Prostate gland (tissue), 2 donors: ENCODE data around the gene CAPN13. TPM values are rescaled to one million over a fixed set of nuclear protein-coding genes. Genes with fewer than 3 reads are reported as not detected.

Source experiments
- DNase-seq: peaks from one replicate; pipeline ENCODE4 v3.0.0-alpha.2; 2019; ENCODE audit warnings: low spot score
- H3K27ac ChIP-seq, 2 donors: fragments of 200-600 bp; sonication (generic); 2 replicates each; pipeline ENCODE4 v1.5.1; 2017 to 2019
- H3K27me3 ChIP-seq: fragments of 200-600 bp; sonication (generic); replicated peaks from 2 replicates; pipeline ENCODE4 v1.5.1; 2019; ENCODE audit not compliant: insufficient read depth
- H3K36me3 ChIP-seq, 2 donors: fragments of 200-600 bp; sonication (generic); 1 replicate in 1 of 2; 2 replicates in 1 of 2; pipeline versions ENCODE4 v1.5.1 to v1.8.1; 2017 to 2019
- H3K4me1 ChIP-seq: fragments of 200-600 bp; sonication (generic); replicated peaks from 2 replicates; pipeline ENCODE4 v1.5.1; 2019
- H3K4me3 ChIP-seq, 2 donors: fragments of 200-600 bp; sonication (generic); 2 replicates each; pipeline ENCODE4 v1.5.1; 2017 to 2019
- H3K9me3 ChIP-seq: fragments of 200-600 bp; sonication (generic); 2 replicates; pipeline ENCODE4 v1.5.1; 2017
- CTCF ChIP-seq, 4 experiments: fragments of 200-600 bp in 2 of 4; fragments of 450-650 bp in 2 of 4; sonication (generic) in 2 of 4; IDR thresholded peaks; 1 replicate in 3 of 4; 2 replicates in 1 of 4; pipeline ENCODE4 v1.5.1; 2016 to 2019; ENCODE audit warnings: antibody characterized with exemption in 4 of 4, mild to moderate bottlenecking in 2 of 4, moderate library complexity in 2 of 4
- POLR2A ChIP-seq: fragments of 450-650 bp; IDR thresholded peaks from one replicate; pipeline ENCODE4 v1.6.1; 2016; ENCODE audit warnings: antibody characterized with exemption, mild to moderate bottlenecking
- POLR2AphosphoS5 ChIP-seq: sonication (generic); formaldehyde crosslinking; IDR thresholded peaks from one replicate; pipeline ENCODE4 v1.6.1; 2017; ENCODE audit warnings: antibody characterized with exemption
- WGBS: methylation state at CpG from one replicate; pipeline ENCODE4 v1.1.5; 2018; 5-methylcytosine and 5-hydroxymethylcytosine counted together
- intact Hi-C: fragments of 100-400 bp; cut with DNase I; formaldehyde crosslinking; loops from one replicate; pipeline ENCODE4 v1.14.2; 2022
- total RNA-seq, 2 donors: library from RNA; depleted of rRNA; stranded (reverse); fragments of >200 nt; gene quantifications; one replicate each; pipeline ENCODE4 v1.1.0, GENCODE V29; 2016

Gene CAPN13
- total RNA-seq, 2 donors from 2014 or later, result 2.0 to 5.7 TPM

GRCh38 chr2:30800159-30800558 is 7.1 kb downstream of the CAPN13 start:
- no peak for TF ChIP-seq POLR2A
- TF ChIP-seq CTCF (IDR thresholded peaks at IDR 0.05), result no peak
- TF ChIP-seq POLR2AphosphoS5, result no peak
- no peak for DNase-seq

GRCh38 chr2:30799366-30799765 is 7.9 kb downstream of the CAPN13 start:
- Histone ChIP-seq H3K4me3 (no peak overlapping the region), H3K36me3 (no peaks in the 10 kb centered on the region), H3K4me1 (no peaks in the 10 kb centered on the region), H3K9me3 (no peaks in the 10 kb centered on the region), H3K27ac (no peak overlapping the region), H3K27me3 (no peaks in the 10 kb centered on the region)
- intact Hi-C loops, result no loop called here
- no peak for DNase-seq
- TF ChIP-seq POLR2A, result no peak
- no peak for TF ChIP-seq CTCF (IDR thresholded peaks at IDR 0.05)
- WGBS, result 83% methylated on average over 5 of the region's 5 CpGs

More at GRCh38 chr2:30800159-30800558, 7.1 kb downstream of the CAPN13 start:
- H3K4me3 ChIP-seq, result no peak overlapping the region
- intact Hi-C loops, result no loop called here
- H3K4me1 ChIP-seq, result no peaks in the 10 kb centered on the region
- no peaks in the 10 kb centered on the region for H3K9me3 ChIP-seq
- no peak overlapping the region for H3K27ac ChIP-seq
- H3K36me3 ChIP-seq, result no peaks in the 10 kb centered on the region
- 99% methylated on average over 5 of the region's 5 CpGs for WGBS
- H3K27me3 ChIP-seq, result no peaks in the 10 kb centered on the region

- intact Hi-C loops, result no loop called here
- 21% methylated on average over 6 of the region's 6 CpGs for WGBS
- DNase-seq, result no peak
- Histone ChIP-seq H3K9me3 (no peaks in the 10 kb centered on the region), H3K4me1 (no peaks in the 10 kb centered on the region), H3K36me3 (no peaks in the 10 kb centered on the region), H3K4me3 (no peak overlapping the region), H3K27ac (no peak overlapping the region), H3K27me3 (no peaks in the 10 kb centered on the region)
- TF ChIP-seq POLR2AphosphoS5 (no peak), POLR2A (no peak), CTCF (IDR thresholded peaks at IDR 0.05) (no peak)
Measured at GRCh38 chr2:30798536-30798991, 8.7 kb downstream of the CAPN13 start.

- H3K9me3 ChIP-seq, result no peaks in the 10 kb centered on the region
- TF ChIP-seq CTCF (IDR thresholded peaks at IDR 0.05) (no peak), POLR2A (no peak), POLR2AphosphoS5 (no peak)
- no peak for DNase-seq
- H3K36me3 ChIP-seq, result no peaks in the 10 kb centered on the region
- H3K4me1 ChIP-seq, result no peaks in the 10 kb centered on the region
- no peak overlapping the region for H3K27ac ChIP-seq
- H3K4me3 ChIP-seq, result no peak overlapping the region
- WGBS, result 68% methylated on average over 8 of the region's 8 CpGs
- intact Hi-C loops, result no loop called here
- H3K27me3 ChIP-seq, result no peaks in the 10 kb centered on the region
Measured at GRCh38 chr2:30797381-30798015, 9.7 kb downstream of the CAPN13 start.

GRCh38 chr2:30796699-30797098 is 10.5 kb downstream of the CAPN13 start:
- intact Hi-C loops, result no loop called here
- H3K36me3 ChIP-seq, result no peaks in the 10 kb centered on the region
- WGBS, result 35% methylated on average over 4 of the region's 4 CpGs
- peak; percentile 31 for DNase-seq
- H3K9me3 ChIP-seq, result no peaks in the 10 kb centered on the region
- H3K4me3 ChIP-seq, result no peak overlapping the region
- H3K4me1 ChIP-seq, result no peaks in the 10 kb centered on the region
- TF ChIP-seq POLR2AphosphoS5, result peak; percentile 42
- no peak for TF ChIP-seq POLR2A
- TF ChIP-seq CTCF (IDR thresholded peaks at IDR 0.05), result no peak
- H3K27ac ChIP-seq, result no peak overlapping the region
- H3K27me3 ChIP-seq, result no peaks in the 10 kb centered on the region
